ENCODE measurements around the gene NEXMIF.
"Not testable (repeated sequence)": the region's sequence is repeated elsewhere in the genome, so short reads cannot be mapped to it uniquely, and the experiment has no call there.

NEXMIF gene

DNA sequence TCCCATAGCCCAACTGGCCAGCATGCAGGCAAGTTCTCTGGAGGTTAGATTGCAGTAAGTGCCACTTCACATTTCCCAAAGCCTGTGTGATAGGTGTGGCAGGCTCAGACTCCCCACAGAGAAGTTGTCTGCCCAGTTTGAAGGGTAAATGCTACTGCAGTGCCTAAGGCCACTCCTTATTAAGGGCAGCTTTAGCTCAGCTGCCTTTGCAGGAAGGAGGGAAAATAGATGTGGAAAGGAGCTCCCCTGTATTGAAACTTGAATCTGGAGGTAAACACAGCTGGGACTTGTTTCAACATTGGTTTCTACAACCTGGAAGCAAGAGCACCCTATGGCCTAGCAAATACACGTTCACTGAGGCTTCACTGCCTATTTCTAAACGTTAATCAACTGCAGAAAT is 22.4 kb downstream of the NEXMIF start:
- no peaks in the 10 kb centered on the region for H3K4me1 ChIP-seq (ENCODE audit: control insufficient read depth in 1 of 2, insufficient read depth in 2 of 2, low read length in 2 of 2)
- no peak overlapping the region for H3K27ac ChIP-seq (ENCODE audit: low read depth, low read length)
- no peaks in the 10 kb centered on the region for H3K27me3 ChIP-seq (ENCODE audit: control insufficient read depth in 1 of 2, insufficient read depth in 2 of 2, low read length in 2 of 2)
- no peaks in the 10 kb centered on the region for H3K9me3 ChIP-seq (ENCODE audit: control insufficient read depth in 1 of 2, low read length in 2 of 2)
- H3K36me3 ChIP-seq (ENCODE audit: control insufficient read depth in 1 of 2, insufficient read depth in 2 of 2, low read length in 2 of 2): no peaks in the 10 kb centered on the region
- H3K9ac ChIP-seq (ENCODE audit: low read depth in 1 of 2, low read length in 2 of 2): no peak overlapping the region
- H3K4me3 ChIP-seq (ENCODE audit: low read depth in 1 of 2, low read length in 2 of 2): no peak overlapping the region

DNA sequence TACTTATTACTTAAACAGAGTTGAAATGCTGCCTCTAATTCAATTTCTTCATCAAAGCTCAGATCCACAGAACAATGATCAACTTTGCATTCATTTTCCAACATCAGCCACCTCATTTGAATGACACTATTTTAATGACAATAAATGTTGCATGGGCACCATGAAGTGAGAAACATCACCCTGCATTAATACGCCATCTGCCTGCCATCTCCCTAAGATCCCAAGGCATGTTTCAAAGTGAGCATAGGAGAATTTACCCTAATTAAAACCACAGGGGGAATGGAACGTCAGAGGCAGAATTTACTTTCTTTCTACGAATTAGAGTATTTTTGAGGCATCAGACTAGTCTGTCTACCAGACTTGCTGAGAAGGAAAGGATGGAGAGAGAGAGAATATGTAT is 32.7 kb downstream of the NEXMIF start:
- Histone ChIP-seq H3K4me3 (ENCODE audit: low read depth in 1 of 2, low read length in 2 of 2) (no peak overlapping the region), H3K36me3 (ENCODE audit: control insufficient read depth in 1 of 2, insufficient read depth in 2 of 2, low read length in 2 of 2) (no peaks in the 10 kb centered on the region), H3K9me3 (ENCODE audit: control insufficient read depth in 1 of 2, low read length in 2 of 2) (no peaks in the 10 kb centered on the region), H3K4me1 (ENCODE audit: control insufficient read depth in 1 of 2, insufficient read depth in 2 of 2, low read length in 2 of 2) (no peaks in the 10 kb centered on the region), H3K27me3 (ENCODE audit: control insufficient read depth in 1 of 2, insufficient read depth in 2 of 2, low read length in 2 of 2) (no peaks in the 10 kb centered on the region), H3K27ac (ENCODE audit: low read depth, low read length) (no peak overlapping the region), H3K9ac (ENCODE audit: low read depth in 1 of 2, low read length in 2 of 2) (no peak overlapping the region)

DNA sequence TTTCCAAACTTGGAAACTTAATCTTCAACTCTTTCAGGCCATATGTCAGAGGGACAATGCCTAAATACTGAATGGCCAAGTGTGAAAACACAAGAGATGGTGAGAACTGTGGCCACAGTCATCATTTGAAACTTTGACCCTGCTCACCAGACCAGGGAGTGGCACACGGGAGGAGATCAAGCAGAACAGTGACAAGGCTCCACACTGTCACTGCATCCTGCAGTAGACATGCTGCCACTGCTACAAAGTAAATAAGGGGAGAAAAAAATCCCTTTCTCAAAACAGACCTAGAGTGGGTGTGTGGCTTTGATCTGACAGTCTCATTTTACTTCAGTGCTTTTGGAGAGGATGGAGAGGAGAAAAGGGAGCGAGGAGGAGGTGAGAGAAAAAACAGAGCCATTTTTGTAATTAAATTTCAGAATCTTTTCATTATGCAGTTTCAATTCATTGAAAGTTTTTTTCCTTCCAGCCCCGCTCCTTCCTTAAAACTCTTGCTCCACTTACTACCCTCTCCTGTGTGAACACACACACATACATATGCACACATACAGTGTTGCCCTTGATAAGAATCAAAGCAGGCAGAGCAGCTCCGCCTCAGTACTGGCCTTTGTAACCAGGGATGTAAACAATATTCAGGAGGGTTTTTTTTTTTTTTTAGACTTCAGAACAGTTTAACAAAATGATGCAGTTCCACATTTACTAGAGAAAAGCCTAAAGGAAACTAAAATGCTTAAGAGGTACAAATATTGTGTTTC is 34.4 kb downstream of the NEXMIF start:
- no peaks in the 10 kb centered on the region for H3K9me3 ChIP-seq (ENCODE audit: control insufficient read depth in 1 of 2, low read length in 2 of 2)
- no peak overlapping the region for H3K27ac ChIP-seq (ENCODE audit: low read depth, low read length)
- H3K36me3 ChIP-seq (ENCODE audit: control insufficient read depth in 1 of 2, insufficient read depth in 2 of 2, low read length in 2 of 2): no peaks in the 10 kb centered on the region
- H3K4me1 ChIP-seq (ENCODE audit: control insufficient read depth in 1 of 2, insufficient read depth in 2 of 2, low read length in 2 of 2): no peaks in the 10 kb centered on the region
- no peak overlapping the region for H3K9ac ChIP-seq (ENCODE audit: low read depth in 1 of 2, low read length in 2 of 2)
- H3K4me3 ChIP-seq (ENCODE audit: low read depth in 1 of 2, low read length in 2 of 2): no peak overlapping the region
- no peaks in the 10 kb centered on the region for H3K27me3 ChIP-seq (ENCODE audit: control insufficient read depth in 1 of 2, insufficient read depth in 2 of 2, low read length in 2 of 2)

DNA sequence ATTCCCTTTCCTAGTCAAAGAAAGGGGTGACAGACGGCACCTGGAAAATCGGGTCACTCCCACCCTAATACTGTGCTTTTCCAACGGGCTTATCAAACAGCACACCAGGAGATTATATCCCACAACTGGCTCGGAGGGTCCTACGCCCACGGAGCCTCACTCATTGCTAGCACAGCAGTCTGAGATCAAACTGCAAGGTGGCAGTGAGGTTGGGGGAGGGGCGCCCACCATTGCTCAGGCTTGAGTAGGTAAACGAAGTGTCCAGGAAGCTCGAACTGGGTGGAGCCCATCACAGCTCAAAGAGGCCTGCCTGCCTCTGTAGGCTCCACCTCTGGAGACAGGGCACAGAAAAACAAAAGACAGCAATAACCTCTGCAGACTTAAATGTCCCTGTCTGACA is 42.9 kb downstream of the NEXMIF start:
- H3K4me1 ChIP-seq (ENCODE audit: control insufficient read depth in 1 of 2, insufficient read depth in 2 of 2, low read length in 2 of 2); H3K27ac ChIP-seq (ENCODE audit: low read depth, low read length); H3K9ac ChIP-seq (ENCODE audit: low read depth in 1 of 2, low read length in 2 of 2); H3K36me3 ChIP-seq (ENCODE audit: control insufficient read depth in 1 of 2, insufficient read depth in 2 of 2, low read length in 2 of 2); H3K27me3 ChIP-seq (ENCODE audit: control insufficient read depth in 1 of 2, insufficient read depth in 2 of 2, low read length in 2 of 2); H3K4me3 ChIP-seq (ENCODE audit: low read depth in 1 of 2, low read length in 2 of 2); H3K9me3 ChIP-seq (ENCODE audit: control insufficient read depth in 1 of 2, low read length in 2 of 2): not testable (repeated sequence)

DNA sequence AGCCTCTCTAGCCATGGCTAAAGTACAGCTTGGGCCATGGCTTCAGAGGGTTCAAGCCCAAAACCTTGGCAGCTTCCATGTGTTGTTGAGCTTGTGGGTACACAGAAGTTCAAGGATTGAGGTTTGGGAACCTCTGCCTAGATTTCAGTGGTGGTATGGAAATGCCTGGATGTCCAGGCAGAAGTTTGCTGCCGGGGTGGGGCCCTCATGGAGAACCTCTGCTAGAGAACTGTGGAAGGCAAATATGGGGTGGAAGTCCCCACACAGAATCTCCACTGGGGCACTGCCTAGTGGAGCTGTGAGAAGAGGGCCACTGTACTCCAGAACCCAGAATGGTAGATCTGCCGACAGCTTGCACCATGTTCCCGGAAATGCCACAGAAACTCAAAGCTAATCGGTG is 59.5 kb downstream of the NEXMIF start:
- Histone ChIP-seq H3K4me3 (ENCODE audit: low read depth in 1 of 2, low read length in 2 of 2) (no peak overlapping the region), H3K36me3 (ENCODE audit: control insufficient read depth in 1 of 2, insufficient read depth in 2 of 2, low read length in 2 of 2) (no peaks in the 10 kb centered on the region), H3K27ac (ENCODE audit: low read depth, low read length) (no peak overlapping the region), H3K27me3 (ENCODE audit: control insufficient read depth in 1 of 2, insufficient read depth in 2 of 2, low read length in 2 of 2) (no peaks in the 10 kb centered on the region), H3K9me3 (ENCODE audit: control insufficient read depth in 1 of 2, low read length in 2 of 2) (peaks cover 0 to 2% of the 10 kb centered on the region in 2 donors), H3K4me1 (ENCODE audit: control insufficient read depth in 1 of 2, insufficient read depth in 2 of 2, low read length in 2 of 2) (no peaks in the 10 kb centered on the region), H3K9ac (ENCODE audit: low read depth in 1 of 2, low read length in 2 of 2) (no peak overlapping the region)

DNA sequence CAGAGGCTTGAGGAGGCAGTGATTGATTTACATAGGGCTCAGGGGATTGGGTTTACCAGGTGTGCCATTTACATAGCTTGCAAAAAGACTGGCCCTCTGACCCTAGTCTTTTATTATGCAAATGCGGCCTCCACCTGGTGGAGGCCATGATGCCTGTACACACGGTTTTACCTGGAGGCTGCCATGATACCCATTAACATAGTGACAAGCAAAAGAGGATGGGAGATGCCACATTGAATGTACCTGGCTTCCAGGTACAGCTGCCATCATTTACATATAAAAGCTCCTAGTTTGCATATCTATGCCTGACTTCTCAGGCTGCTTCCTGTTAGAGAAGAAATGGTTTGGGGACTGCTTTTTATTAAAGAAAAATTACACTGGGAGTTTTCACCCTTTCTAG is 72.0 kb downstream of the NEXMIF start:
- no peak overlapping the region for H3K4me3 ChIP-seq (ENCODE audit: low read depth in 1 of 2, low read length in 2 of 2)
- H3K27ac ChIP-seq (ENCODE audit: low read depth, low read length): no peak overlapping the region
- H3K9me3 ChIP-seq (ENCODE audit: control insufficient read depth in 1 of 2, low read length in 2 of 2): peaks cover 11 to 13% of the 10 kb centered on the region in 2 donors
- H3K9ac ChIP-seq (ENCODE audit: low read depth in 1 of 2, low read length in 2 of 2): no peak overlapping the region
- no peaks in the 10 kb centered on the region for H3K36me3 ChIP-seq (ENCODE audit: control insufficient read depth in 1 of 2, insufficient read depth in 2 of 2, low read length in 2 of 2)
- H3K4me1 ChIP-seq (ENCODE audit: control insufficient read depth in 1 of 2, insufficient read depth in 2 of 2, low read length in 2 of 2): no peaks in the 10 kb centered on the region
- no peaks in the 10 kb centered on the region for H3K27me3 ChIP-seq (ENCODE audit: control insufficient read depth in 1 of 2, insufficient read depth in 2 of 2, low read length in 2 of 2)

DNA sequence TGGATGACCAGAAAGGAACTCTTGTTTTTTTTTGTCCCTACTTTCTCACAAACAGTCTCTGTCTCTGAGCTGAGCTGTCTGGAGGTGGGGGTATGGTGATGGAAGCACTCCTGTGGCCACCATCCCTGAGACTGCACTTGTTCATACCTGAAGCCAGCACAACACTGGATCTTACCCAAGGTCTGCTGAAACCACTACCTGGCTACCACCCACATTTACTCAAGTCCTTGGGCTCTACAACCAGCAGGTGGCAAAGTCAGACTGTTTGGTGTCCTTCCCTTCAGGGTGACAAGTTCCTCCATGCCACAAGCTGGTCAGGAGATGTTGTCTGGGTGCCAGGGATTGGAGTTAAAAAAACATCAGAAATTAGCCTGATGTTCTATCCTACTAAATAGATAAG is 89.7 kb downstream of the NEXMIF start:
- H3K9me3 ChIP-seq (ENCODE audit: control insufficient read depth in 1 of 2, low read length in 2 of 2): no peaks in the 10 kb centered on the region
- H3K4me1 ChIP-seq (ENCODE audit: control insufficient read depth in 1 of 2, insufficient read depth in 2 of 2, low read length in 2 of 2): no peaks in the 10 kb centered on the region
- H3K36me3 ChIP-seq (ENCODE audit: control insufficient read depth in 1 of 2, insufficient read depth in 2 of 2, low read length in 2 of 2): no peaks in the 10 kb centered on the region
- no peaks in the 10 kb centered on the region for H3K27me3 ChIP-seq (ENCODE audit: control insufficient read depth in 1 of 2, insufficient read depth in 2 of 2, low read length in 2 of 2)
- no peak overlapping the region for H3K9ac ChIP-seq (ENCODE audit: low read depth in 1 of 2, low read length in 2 of 2)
- no peak overlapping the region for H3K27ac ChIP-seq (ENCODE audit: low read depth, low read length)
- no peak overlapping the region for H3K4me3 ChIP-seq (ENCODE audit: low read depth in 1 of 2, low read length in 2 of 2)

DNA sequence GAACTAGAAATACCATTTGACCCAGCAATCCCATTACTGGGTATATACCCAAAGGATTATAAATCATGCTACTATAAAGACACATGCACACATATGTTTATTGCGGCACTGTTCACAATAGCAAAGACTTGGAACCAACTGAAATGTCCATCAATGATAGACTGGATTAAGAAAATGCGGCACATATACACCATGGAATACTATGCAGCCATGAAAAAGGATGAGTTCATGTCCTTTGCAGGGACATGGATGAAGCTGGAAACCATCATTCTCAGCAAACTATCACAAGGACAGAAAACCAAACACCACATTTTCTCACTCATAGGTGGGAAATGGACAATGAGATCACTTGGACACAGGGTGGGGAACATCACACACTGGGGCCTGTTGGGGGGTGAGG is 105.5 kb downstream of the NEXMIF start:
- H3K9me3 ChIP-seq (ENCODE audit: control insufficient read depth in 1 of 2, low read length in 2 of 2); H3K27ac ChIP-seq (ENCODE audit: low read depth, low read length); H3K9ac ChIP-seq (ENCODE audit: low read depth in 1 of 2, low read length in 2 of 2); H3K4me1 ChIP-seq (ENCODE audit: control insufficient read depth in 1 of 2, insufficient read depth in 2 of 2, low read length in 2 of 2); H3K36me3 ChIP-seq (ENCODE audit: control insufficient read depth in 1 of 2, insufficient read depth in 2 of 2, low read length in 2 of 2); H3K27me3 ChIP-seq (ENCODE audit: control insufficient read depth in 1 of 2, insufficient read depth in 2 of 2, low read length in 2 of 2); H3K4me3 ChIP-seq (ENCODE audit: low read depth in 1 of 2, low read length in 2 of 2): not testable (repeated sequence)

DNA sequence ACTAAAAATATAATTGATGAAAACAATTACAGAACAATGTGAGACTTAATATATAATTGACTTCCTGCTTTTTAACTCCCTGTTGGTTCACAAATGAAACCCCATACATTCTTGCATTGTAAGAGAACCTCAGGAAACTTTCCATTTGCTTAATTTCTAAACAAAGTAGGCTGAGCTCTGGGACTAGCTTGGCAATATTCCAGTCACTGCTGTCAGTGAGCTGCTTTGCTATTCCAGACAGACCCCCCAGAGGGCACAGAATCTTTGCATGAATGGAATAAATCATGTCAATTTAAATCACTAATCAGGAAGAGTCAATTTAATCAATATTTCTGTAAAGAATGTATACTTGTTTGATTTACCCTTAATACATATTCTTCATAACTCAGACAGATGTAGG is 110.6 kb downstream of the NEXMIF start:
- Histone ChIP-seq H3K27me3 (ENCODE audit: control insufficient read depth in 1 of 2, insufficient read depth in 2 of 2, low read length in 2 of 2) (no peaks in the 10 kb centered on the region), H3K9ac (ENCODE audit: low read depth in 1 of 2, low read length in 2 of 2) (no peak overlapping the region), H3K27ac (ENCODE audit: low read depth, low read length) (no peak overlapping the region), H3K4me3 (ENCODE audit: low read depth in 1 of 2, low read length in 2 of 2) (no peak overlapping the region), H3K9me3 (ENCODE audit: control insufficient read depth in 1 of 2, low read length in 2 of 2) (no peaks in the 10 kb centered on the region), H3K4me1 (ENCODE audit: control insufficient read depth in 1 of 2, insufficient read depth in 2 of 2, low read length in 2 of 2) (no peaks in the 10 kb centered on the region), H3K36me3 (ENCODE audit: control insufficient read depth in 1 of 2, insufficient read depth in 2 of 2, low read length in 2 of 2) (no peaks in the 10 kb centered on the region)

DNA sequence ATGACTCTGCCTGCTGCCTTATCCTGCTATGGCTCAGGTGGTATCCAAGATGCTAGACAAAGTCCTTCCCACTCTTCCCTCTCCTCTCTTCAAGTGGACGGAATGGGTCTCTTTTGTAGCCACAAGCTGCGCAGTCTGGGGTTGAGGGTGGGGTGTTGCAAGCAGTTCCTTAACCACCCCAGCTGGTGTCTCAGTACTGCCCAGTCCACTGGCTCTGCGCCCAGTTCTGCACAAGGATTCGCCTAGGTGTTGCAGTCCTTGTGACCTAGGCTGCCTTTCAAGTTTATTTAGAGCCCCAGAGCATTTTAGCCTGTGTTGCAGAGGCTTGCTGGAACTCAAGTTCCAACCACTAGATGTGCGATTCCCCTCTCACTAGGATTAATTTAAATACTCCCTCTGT is 120.7 kb downstream of the NEXMIF start:
- no peaks in the 10 kb centered on the region for H3K4me1 ChIP-seq (ENCODE audit: control insufficient read depth in 1 of 2, insufficient read depth in 2 of 2, low read length in 2 of 2)
- no peaks in the 10 kb centered on the region for H3K36me3 ChIP-seq (ENCODE audit: control insufficient read depth in 1 of 2, insufficient read depth in 2 of 2, low read length in 2 of 2)
- no peak overlapping the region for H3K27ac ChIP-seq (ENCODE audit: low read depth, low read length)
- H3K9me3 ChIP-seq (ENCODE audit: control insufficient read depth in 1 of 2, low read length in 2 of 2): no peaks in the 10 kb centered on the region
- H3K4me3 ChIP-seq (ENCODE audit: low read depth in 1 of 2, low read length in 2 of 2): no peak overlapping the region
- no peak overlapping the region for H3K9ac ChIP-seq (ENCODE audit: low read depth in 1 of 2, low read length in 2 of 2)
- H3K27me3 ChIP-seq (ENCODE audit: control insufficient read depth in 1 of 2, insufficient read depth in 2 of 2, low read length in 2 of 2): no peaks in the 10 kb centered on the region

DNA sequence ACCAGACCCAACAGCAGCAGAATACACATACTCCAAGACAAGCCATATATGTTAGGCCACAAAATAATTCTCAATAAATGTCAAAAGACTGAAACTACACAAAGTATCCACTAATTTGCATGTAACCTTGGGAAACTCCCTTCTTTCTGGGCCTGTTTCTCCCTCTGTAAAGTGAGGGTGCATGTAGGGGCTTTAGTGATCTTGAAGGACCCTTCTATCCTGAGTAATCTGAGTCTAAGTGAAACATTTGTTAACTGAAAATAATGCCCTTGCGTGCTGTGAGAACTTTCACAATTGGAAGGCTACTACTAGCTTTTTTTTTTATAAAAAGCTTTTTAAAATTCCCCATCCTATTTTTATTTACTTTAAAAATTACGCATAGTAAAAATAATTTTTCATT is 125.2 kb downstream of the NEXMIF start:
- H3K4me1 ChIP-seq (ENCODE audit: control insufficient read depth in 1 of 2, insufficient read depth in 2 of 2, low read length in 2 of 2): no peaks in the 10 kb centered on the region
- H3K9ac ChIP-seq (ENCODE audit: low read depth in 1 of 2, low read length in 2 of 2): no peak overlapping the region
- no peaks in the 10 kb centered on the region for H3K27me3 ChIP-seq (ENCODE audit: control insufficient read depth in 1 of 2, insufficient read depth in 2 of 2, low read length in 2 of 2)
- H3K27ac ChIP-seq (ENCODE audit: low read depth, low read length): no peak overlapping the region
- H3K9me3 ChIP-seq (ENCODE audit: control insufficient read depth in 1 of 2, low read length in 2 of 2): no peaks in the 10 kb centered on the region
- no peak overlapping the region for H3K4me3 ChIP-seq (ENCODE audit: low read depth in 1 of 2, low read length in 2 of 2)
- no peaks in the 10 kb centered on the region for H3K36me3 ChIP-seq (ENCODE audit: control insufficient read depth in 1 of 2, insufficient read depth in 2 of 2, low read length in 2 of 2)
